Peyer's patch (tissue), 4 donors: Measurements from ENCODE around the gene BCL11A. TPM values are rescaled to one million over a fixed set of nuclear protein-coding genes. Genes with fewer than 3 reads are reported as not detected.
A peak's percentile ranks its signal among the peaks of the same experiment; 100 is the strongest.

ENCODE experiments used
- DNase-seq, 3 donors: peaks; one replicate each; pipeline ENCODE4 v3.0.0-alpha.2; 2017 to 2019
- H3K27ac ChIP-seq, 4 donors: fragments of 200-600 bp; sonication (generic); one replicate each; pipeline ENCODE4 v1.5.1; 2016 to 2019
- H3K27me3 ChIP-seq, 2 donors: fragments of 200-600 bp; sonication (generic); one replicate each; pipeline ENCODE4 v1.5.1; 2019
- H3K36me3 ChIP-seq, 3 donors: fragments of 200-600 bp; sonication (generic); one replicate each; pipeline ENCODE4 v1.5.1; 2016 to 2019
- H3K4me1 ChIP-seq, 4 donors: fragments of 200-600 bp; sonication (generic); one replicate each; pipeline ENCODE4 v1.5.1; 2016 to 2019
- H3K4me3 ChIP-seq, 4 donors: fragments of 200-600 bp; sonication (generic); 1 replicate in 3 of 4; 2 replicates in 1 of 4; pipeline ENCODE4 v1.5.1; 2016 to 2019; ENCODE audit warnings: mild to moderate bottlenecking in 1 of 4
- H3K9me3 ChIP-seq, 4 donors: fragments of 200-600 bp; sonication (generic); one replicate each; pipeline ENCODE4 v1.5.1; 2016 to 2019; ENCODE audit warnings: mild to moderate bottlenecking in 1 of 4
- CTCF ChIP-seq, 6 experiments: fragments of 450-650 bp in 4 of 6; fragments of 200-600 bp in 2 of 6; sonication (generic) in 1 of 6; IDR thresholded peaks; one replicate each; pipeline ENCODE4 v1.5.1; 2017 to 2019; ENCODE audit warnings: antibody characterized with exemption in 6 of 6, mild to moderate bottlenecking in 3 of 6, moderate library complexity in 1 of 6
- POLR2A ChIP-seq, 2 donors: fragments of 450-650 bp; IDR thresholded peaks; one replicate each; pipeline ENCODE4 v1.5.1; 2017; ENCODE audit warnings: antibody characterized with exemption in 2 of 2, mild to moderate bottlenecking in 2 of 2, moderate library complexity in 2 of 2
- total RNA-seq, 4 donors: library from RNA; depleted of rRNA; stranded (reverse); fragments of >200 nt; gene quantifications; one replicate each; pipeline ENCODE4 v1.1.0, GENCODE V29; 2016

The BCL11A gene
- total RNA-seq, 4 donors from 2014 or later = 35.4 to 94.9 (median 68.8) TPM

GRCh38 chr2:60497500-60497899 lies 56.0 kb downstream of the BCL11A start:
- H3K4me1 ChIP-seq = peaks cover 0 to 26% (median 9%) of the 10 kb centered on the region in 4 donors
- H3K27ac ChIP-seq = peak overlapping the region in 1 of 4 donors; percentile 78
- no peaks in the 10 kb centered on the region for H3K9me3 ChIP-seq
- H3K4me3 ChIP-seq = no peak overlapping the region
- no peaks in the 10 kb centered on the region for H3K36me3 ChIP-seq
- no peaks in the 10 kb centered on the region for H3K27me3 ChIP-seq
- no peak for DNase-seq
- TF ChIP-seq CTCF (IDR thresholded peaks at IDR 0.05) = peak in 1 of 6 experiments; percentile 7
- no peak for TF ChIP-seq POLR2A (IDR thresholded peaks at IDR 0.05)

GRCh38 chr2:60496956-60497355 lies 56.5 kb downstream of the BCL11A start:
- no peaks in the 10 kb centered on the region for H3K27me3 ChIP-seq
- peak overlapping the region in 1 of 4 donors; percentile 7 for H3K27ac ChIP-seq
- H3K4me1 ChIP-seq = peaks cover 0 to 26% (median 9%) of the 10 kb centered on the region in 4 donors
- DNase-seq = no peak
- no peak for TF ChIP-seq POLR2A (IDR thresholded peaks at IDR 0.05)
- no peak for TF ChIP-seq CTCF (IDR thresholded peaks at IDR 0.05)
- no peaks in the 10 kb centered on the region for H3K9me3 ChIP-seq
- no peaks in the 10 kb centered on the region for H3K36me3 ChIP-seq
- H3K4me3 ChIP-seq = no peak overlapping the region

- no peaks in the 10 kb centered on the region for H3K9me3 ChIP-seq
- no peaks in the 10 kb centered on the region for H3K36me3 ChIP-seq
- no peaks in the 10 kb centered on the region for H3K27me3 ChIP-seq
- H3K27ac ChIP-seq = peak overlapping the region in 2 of 4 donors; percentile 3 to 49
- peaks cover 0 to 26% (median 9%) of the 10 kb centered on the region in 4 donors for H3K4me1 ChIP-seq
- no peak for DNase-seq
- H3K4me3 ChIP-seq = no peak overlapping the region
- TF ChIP-seq POLR2A (IDR thresholded peaks at IDR 0.05) = no peak
- no peak for TF ChIP-seq CTCF (IDR thresholded peaks at IDR 0.05)
Observed at GRCh38 chr2:60496475-60496874, 57.0 kb downstream of the BCL11A start.

- Histone ChIP-seq H3K27me3 (no peaks in the 10 kb centered on the region), H3K36me3 (no peaks in the 10 kb centered on the region), H3K4me3 (no peak overlapping the region), H3K27ac (peak overlapping the region in 1 of 4 donors; percentile 61), H3K4me1 (peaks cover 0 to 21% (median 9%) of the 10 kb centered on the region in 4 donors), H3K9me3 (no peaks in the 10 kb centered on the region)
- TF ChIP-seq POLR2A (IDR thresholded peaks at IDR 0.05) (no peak), CTCF (IDR thresholded peaks at IDR 0.05) (no peak)
- peak in 2 of 3 donors; percentile 66 to 83 for DNase-seq
Observed at GRCh38 chr2:60495041-60495625, 58.3 kb downstream of the BCL11A start.

GRCh38 chr2:60493804-60494387 lies 59.6 kb downstream of the BCL11A start:
- no peak overlapping the region for H3K4me3 ChIP-seq
- H3K9me3 ChIP-seq = no peaks in the 10 kb centered on the region
- TF ChIP-seq CTCF (IDR thresholded peaks at IDR 0.05) (no peak), POLR2A (IDR thresholded peaks at IDR 0.05) (no peak)
- no peaks in the 10 kb centered on the region for H3K27me3 ChIP-seq
- DNase-seq = no peak
- peak overlapping the region in 1 of 4 donors; percentile 59 for H3K27ac ChIP-seq
- H3K36me3 ChIP-seq = no peaks in the 10 kb centered on the region
- peaks cover 0 to 17% (median 9%) of the 10 kb centered on the region in 4 donors for H3K4me1 ChIP-seq
